ENCODE results near the gene CLRN3.

- TF ChIP-seq CTCF (IDR thresholded peaks at IDR 0.05) (no peak), EP300 (IDR thresholded peaks at IDR 0.05) (no peak)
These were observed 43.5 kb downstream of the CLRN3 start for GRCh38 chr10:127849224-127849623.
